NCI-H2107 treated with DMSO at 0.1 percent for 48 hours (cell line): ENCODE data around the gene TEKT2.

Source experiments
- DNase-seq: peaks from one replicate; lab custom pipeline; 2025; ENCODE audit not compliant: unreplicated experiment; lab: John Stamatoyannopoulos, UW

The TEKT2 gene

DNA sequence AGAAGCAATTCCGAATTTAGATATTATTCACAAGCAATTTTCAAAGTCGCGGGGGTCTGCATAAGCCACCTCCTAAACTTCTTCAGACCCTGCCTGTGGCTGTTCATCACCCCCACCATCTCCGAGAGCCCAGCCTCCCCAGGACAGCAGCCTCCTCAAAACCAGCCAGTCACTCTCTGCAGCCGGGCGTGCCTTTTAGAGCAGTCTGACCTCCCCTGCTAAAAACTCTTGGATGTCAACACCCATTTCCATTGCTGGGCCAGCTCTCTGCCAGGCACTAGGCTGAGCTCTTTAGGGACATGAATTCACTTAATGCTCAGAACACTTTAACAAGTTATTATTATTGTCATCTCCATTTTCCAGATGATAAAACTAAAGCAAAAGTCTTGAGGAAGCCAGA lies 16.5 kb downstream of the TEKT2 start:
- no peak for DNase-seq

DNA sequence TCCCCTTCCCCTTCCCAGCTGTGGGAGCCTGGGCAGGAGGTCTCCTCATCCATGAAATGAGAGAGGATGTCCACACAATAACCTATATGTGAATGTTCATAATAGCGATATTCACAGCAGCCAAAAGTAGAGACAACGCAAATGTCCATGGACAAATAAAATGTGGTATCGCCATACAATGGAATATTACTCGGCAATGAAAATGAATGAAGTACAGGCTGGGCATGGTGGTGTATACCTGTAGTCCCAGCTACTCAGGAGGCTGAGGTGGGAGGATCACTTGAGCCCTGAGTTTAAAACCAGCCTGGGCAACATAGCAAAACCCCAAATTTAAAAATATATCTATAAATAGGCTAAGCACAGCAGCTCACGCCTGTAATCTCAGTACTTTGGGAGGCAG lies 17.7 kb downstream of the TEKT2 start:
- no peak for DNase-seq

DNA sequence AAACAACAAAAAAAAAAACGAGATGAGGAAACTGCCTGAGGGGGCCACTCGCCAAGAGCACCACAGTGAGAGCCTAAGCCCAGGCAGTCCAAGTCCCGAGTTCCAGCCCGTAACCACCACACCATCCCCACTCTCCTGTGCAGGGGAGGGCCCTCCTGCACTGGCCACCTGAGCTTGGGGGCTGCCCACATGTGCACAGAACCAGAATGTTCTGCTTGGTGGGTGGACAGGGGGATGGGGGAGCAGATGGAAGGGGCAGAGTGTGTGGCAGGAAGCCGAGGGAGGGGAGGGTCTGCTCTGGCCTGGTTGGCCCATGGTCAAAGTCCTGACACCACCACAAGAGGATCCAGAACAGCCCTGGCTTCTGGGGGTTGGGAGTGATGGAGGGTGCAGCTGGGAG lies 22.4 kb downstream of the TEKT2 start:
- no peak for DNase-seq

DNA sequence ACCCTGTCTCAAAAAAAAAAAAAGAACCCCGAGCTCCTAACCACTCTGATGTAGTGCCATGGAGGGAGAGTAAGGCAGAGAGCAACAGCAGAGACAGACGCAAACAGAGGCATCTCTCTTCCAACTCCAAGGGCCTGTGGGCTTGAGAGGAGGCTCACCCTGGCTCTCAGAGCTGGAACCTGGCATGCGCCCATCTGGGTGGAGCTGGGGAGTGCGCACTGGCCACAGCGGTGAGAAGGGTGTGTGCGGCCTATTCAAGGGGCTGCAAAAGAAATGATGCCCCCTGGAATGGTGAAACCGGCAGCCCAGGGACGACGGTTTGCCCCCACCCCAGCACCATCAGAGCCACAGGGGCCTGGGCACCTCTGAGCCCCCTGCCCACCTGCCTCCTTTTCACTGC lies 23.5 kb downstream of the TEKT2 start:
- no peak for DNase-seq

GRCh38 chr1:36108314-36108713 lies 24.4 kb downstream of the TEKT2 start:
- no peak for DNase-seq

DNA sequence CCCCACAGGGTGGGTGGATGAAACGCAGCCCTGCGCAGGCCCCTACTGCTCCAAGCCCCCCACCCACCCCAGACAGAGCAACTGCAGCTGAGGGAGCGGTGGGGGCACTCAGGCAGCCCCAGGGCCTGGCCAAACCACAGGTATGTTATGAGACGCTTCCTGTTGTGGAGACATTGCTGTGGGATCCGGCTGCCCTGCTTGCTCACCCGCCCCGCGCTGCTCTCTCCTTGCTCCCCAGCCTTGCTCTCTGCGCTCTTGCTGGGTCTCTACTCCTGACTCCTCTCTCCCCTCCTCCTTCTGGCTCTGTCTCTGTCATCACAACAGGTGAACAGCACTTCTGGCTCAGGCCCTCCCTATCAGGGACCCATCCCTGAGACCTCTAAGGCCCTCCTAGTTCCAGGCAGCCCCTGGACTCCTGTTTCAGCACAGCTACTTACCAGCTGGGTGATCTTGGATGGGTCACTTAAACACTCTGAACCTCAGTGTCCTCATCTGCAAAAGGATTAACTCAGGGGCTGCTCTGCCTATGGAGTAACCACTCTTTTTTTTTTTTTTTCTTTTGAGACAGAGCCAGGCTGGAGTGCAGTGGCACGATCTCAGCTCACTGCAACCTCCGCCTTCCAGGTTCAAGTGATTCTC lies 25.3 kb downstream of the TEKT2 start:
- no peak for DNase-seq

- no peak for DNase-seq
These were observed 27.3 kb downstream of the TEKT2 start for GRCh38 chr1:36111151-36111550.

DNA sequence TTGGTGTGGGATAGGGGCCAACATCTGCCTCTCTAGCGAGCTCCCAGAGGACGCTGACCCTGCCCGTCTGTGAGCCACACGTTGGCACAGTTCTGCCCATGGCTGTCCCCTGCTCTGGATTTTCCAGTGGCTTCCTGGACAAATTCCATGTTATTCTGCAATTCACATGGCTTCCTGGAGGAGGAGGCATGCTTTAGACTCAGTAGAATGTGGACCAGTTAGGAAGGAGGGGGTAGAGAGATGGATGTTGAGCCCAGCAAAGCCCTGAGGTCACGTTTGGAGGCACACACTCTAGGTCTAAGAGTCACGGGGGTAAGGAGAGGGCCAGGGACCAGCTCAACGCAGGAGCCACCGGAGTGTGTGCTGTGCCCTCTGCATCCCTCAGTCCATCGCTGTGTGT lies 28.9 kb downstream of the TEKT2 start:
- DNase-seq: no peak

DNA sequence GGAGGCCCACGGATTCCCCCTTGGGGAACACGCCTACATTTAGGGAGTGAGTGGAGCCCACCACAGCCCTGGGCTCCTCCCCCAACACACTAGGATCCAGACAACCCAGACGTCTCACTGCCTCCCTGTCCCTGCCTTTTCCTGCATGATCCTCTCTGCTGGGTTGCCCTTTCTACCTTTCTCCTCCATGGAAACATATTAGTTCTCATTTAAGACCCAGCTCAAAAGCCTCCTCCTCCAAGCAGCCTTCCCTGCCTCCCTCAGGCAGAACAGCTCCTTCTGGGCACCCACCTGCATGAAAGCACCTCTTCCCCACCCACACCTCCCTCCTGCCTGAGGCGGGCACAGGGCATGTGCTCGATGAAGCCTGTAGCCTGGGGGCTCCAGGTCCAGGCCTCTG lies 30.5 kb downstream of the TEKT2 start:
- DNase-seq: no peak

- DNase-seq: no peak
These were observed 31.3 kb downstream of the TEKT2 start for GRCh38 chr1:36115200-36115669.

DNA sequence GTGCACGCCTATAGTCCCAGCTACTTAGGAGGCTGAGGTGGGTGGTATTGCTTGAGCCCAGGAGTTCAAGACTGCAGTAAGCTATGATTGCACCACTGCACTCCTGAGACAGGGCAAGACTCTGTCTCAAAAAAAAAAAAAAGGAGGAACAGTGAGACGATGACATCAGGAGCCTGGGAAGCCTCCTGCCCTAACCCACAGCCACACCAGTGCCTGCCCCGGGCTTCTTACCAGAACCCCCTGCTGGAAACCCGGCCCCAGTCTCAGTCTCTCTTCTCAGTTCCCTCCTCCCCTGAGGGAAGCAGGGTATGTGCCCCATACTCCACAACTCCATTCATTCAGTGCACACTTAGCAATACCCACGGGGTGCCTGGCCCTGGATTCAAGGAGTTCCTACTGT lies 32.0 kb downstream of the TEKT2 start:
- DNase-seq: no peak

- DNase-seq: no peak
These were observed 33.0 kb downstream of the TEKT2 start for GRCh38 chr1:36116901-36117300.

- no peak for DNase-seq
These were observed 34.7 kb downstream of the TEKT2 start for GRCh38 chr1:36118447-36119204.

- DNase-seq: no peak
These were observed 35.6 kb downstream of the TEKT2 start for GRCh38 chr1:36119456-36119855.

GRCh38 chr1:36122062-36123030 lies 38.5 kb downstream of the TEKT2 start:
- no peak for DNase-seq

DNA sequence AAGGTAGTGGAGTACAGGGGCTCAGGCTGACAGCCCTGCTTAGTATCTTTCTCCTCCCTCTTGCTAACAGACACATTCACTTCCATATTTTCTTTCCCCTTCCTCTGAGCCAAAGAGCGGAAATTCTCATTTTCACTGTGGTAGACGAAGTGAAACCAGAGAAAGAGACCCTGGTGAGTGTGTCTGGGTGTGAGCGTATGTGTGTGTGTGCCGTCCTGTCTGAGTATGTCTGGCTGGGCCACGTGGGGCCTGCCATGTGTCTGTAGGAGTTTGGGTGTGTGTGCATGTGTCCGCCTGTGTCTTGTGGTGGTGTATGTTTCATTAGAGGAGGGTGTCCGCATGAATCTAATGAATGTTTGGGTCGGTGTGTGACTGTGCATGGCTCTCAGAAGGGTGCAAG lies 39.5 kb downstream of the TEKT2 start:
- no peak for DNase-seq

- no peak for DNase-seq
These were observed 40.7 kb downstream of the TEKT2 start for GRCh38 chr1:36124404-36125128.

DNA sequence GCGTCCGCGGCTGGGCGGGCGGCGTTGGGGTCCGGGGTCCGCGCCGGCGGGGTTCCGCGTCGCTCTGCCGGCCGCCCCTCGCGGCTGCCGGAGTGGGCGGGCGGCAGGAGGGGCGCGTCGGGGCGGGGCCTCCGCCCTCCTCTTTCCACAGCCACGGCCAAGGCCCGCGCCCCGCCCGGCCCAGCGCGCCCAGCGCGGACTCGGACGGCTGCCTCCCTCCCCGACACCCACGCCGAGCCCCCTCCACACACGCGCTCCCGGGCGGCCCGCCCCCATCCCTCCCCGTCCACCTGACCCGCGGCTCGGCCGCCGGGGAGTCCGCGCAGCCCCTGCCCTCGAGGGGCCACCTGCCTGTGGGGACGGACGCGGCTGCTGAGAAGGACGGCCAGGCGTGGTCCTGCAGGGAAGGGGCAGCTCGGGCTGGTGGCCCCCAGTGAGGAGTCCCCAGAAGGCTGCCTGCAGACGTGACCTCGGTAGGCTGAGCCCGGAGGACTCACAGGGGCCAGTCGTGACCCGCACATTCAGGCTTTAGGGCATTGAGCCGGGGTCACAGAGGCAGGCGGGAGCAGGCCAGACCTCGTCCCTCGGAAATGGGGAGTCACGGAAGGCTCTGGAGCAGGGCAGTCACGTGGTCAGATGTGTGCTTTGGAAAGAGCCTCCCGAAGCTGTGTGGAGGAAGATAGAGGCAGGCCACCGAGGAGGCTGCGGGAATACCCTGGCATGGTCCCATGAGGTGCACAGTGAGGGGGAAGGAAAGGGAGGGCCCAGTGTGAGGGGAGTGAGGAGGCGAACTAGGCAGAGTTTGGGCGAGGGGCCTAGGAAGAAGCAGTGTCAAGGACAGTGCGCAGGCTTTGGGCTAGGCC lies 41.5 kb downstream of the TEKT2 start, which contains the start of gene COL8A2:
TSS of gene COL8A2 (minus strand) at position 94 of the 863 bp plus-strand sequence. CDS start 24,980 bp downstream, outside the sequence.
- no peak for DNase-seq

DNA sequence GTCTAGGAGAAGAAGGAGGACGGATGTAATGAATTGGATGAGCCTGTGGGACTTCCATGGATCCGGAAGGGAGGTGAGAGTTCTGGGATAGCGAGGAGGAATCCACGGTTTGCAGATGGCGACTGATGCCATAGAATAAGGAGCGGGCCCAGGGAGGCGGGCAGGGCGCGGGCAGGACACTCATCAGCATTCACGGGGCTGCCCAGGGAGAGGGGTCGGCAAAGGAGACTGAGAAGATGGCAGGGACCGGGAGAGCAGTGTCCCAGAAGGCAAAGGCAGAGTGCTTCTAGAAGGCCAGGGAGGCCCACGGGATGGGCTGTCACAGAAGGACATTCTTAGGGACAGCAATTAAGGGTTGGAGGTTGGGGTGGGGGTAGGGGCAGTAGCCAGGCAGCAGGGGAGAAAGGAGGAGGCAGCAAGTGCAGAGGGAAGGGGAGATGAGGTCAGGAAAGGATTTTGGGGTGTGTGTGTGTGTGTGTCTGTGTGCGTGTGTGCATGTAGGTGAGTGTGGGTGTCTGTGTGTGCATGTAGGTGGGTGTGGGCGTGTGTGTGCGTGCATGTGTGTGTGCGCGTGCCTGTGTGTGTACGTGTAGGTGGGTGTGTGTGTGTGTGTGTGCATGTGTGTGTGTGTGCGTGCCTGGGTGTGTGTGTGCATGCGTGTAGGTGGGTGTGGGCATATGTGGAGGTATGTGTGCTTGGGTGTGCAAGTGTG lies 42.3 kb downstream of the TEKT2 start:
- DNase-seq: no peak
